ENCODE measurements around the gene VEPH1. TPM values are rescaled to one million over a fixed set of nuclear protein-coding genes. Genes with fewer than 3 reads are reported as not detected.

Gene VEPH1
- total RNA-seq, 1 experiment from 2014 or later = 0.32 TPM

DNA sequence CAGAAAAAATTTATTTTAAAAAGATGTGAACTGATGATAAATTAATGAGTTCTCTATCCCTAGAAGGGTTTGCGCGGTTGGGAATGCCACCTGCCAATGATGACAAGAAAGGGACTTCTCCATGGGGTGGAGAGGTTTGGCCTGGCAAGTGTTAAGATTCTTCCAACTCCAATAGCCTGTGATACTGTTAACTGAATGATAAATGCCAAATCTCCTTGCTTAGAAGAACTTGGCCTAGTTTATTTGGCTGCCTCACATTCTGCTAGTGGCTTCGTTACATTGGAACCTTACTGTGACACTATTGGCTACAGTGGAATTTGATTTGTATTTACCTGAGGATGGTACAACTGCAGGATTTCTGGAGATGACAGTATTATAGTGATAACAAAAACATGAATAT, 251.5 kb downstream of the VEPH1 start:
- Histone ChIP-seq H3K36me3 (ENCODE audit: insufficient read depth, low read length, poor library complexity, severe bottlenecking) (no peaks in the 10 kb centered on the region), H3K9me3 (ENCODE audit: low read depth, low read length, poor library complexity, severe bottlenecking) (no peaks in the 10 kb centered on the region), H3K27ac (ENCODE audit: low read depth, low read length, poor library complexity, severe bottlenecking) (no peak overlapping the region), H3K4me3 (ENCODE audit: low read depth, low read length, poor library complexity, severe bottlenecking) (no peak overlapping the region), H3K27me3 (replicated peaks; ENCODE audit: insufficient read depth, low read depth, low read length, poor library complexity) (no peaks in the 10 kb centered on the region), H3K4me1 (ENCODE audit: insufficient read depth, low read length, poor library complexity, severe bottlenecking) (peaks cover 6% of the 10 kb centered on the region)
- ChIA-PET CTCF (no interaction called here), POLR2A (ENCODE audit: low non-redundant PET) (no interaction called here)
- TF ChIP-seq EZH2 (IDR thresholded peaks at IDR 0.05; ENCODE audit: borderline replicate concordance, low read depth, low read length, poor library complexity, severe bottlenecking) = no peak
- TF ChIP-seq, protein P1, sequence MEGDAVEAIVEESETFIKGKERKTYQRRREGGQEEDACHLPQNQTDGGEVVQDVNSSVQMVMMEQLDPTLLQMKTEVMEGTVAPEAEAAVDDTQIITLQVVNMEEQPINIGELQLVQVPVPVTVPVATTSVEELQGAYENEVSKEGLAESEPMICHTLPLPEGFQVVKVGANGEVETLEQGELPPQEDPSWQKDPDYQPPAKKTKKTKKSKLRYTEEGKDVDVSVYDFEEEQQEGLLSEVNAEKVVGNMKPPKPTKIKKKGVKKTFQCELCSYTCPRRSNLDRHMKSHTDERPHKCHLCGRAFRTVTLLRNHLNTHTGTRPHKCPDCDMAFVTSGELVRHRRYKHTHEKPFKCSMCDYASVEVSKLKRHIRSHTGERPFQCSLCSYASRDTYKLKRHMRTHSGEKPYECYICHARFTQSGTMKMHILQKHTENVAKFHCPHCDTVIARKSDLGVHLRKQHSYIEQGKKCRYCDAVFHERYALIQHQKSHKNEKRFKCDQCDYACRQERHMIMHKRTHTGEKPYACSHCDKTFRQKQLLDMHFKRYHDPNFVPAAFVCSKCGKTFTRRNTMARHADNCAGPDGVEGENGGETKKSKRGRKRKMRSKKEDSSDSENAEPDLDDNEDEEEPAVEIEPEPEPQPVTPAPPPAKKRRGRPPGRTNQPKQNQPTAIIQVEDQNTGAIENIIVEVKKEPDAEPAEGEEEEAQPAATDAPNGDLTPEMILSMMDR (conservative IDR thresholded peaks at IDR 0.05; ENCODE audit: low read depth, low read length) = no peak
- DNase-seq (ENCODE audit: low spot score) = no peak
- intact Hi-C loops (cut with micrococcal nuclease; ENCODE audit: unreplicated experiment) = no loop called here
- BruUV-seq (replicated peaks) = no TSS peak

DNA sequence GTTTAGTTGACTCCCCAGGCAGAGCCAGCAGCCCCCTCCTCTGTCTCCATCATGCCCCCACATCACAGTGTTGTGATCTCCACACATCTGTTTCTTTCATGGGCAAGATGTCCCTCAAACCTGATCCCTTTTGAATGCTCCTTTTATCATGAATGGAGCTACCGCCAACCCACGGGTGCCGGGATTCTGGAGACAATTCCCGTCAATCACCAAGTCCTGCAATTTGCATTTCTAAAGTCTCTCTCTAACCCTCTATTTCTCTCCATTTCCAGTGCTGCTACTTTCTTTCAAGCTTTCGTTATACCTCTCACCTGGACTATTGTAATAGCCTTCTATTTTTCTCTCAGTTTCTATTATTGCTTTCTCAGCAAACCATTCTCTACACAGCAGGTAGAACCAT, 253.6 kb downstream of the VEPH1 start:
- no peak for TF ChIP-seq EZH2 (IDR thresholded peaks at IDR 0.05; ENCODE audit: borderline replicate concordance, low read depth, low read length, poor library complexity, severe bottlenecking)
- TF ChIP-seq, protein P1 (conservative IDR thresholded peaks at IDR 0.05; ENCODE audit: low read depth, low read length) = no peak
- Histone ChIP-seq H3K4me3 (ENCODE audit: low read depth, low read length, poor library complexity, severe bottlenecking) (no peak overlapping the region), H3K27ac (ENCODE audit: low read depth, low read length, poor library complexity, severe bottlenecking) (no peak overlapping the region), H3K36me3 (ENCODE audit: insufficient read depth, low read length, poor library complexity, severe bottlenecking) (no peaks in the 10 kb centered on the region), H3K27me3 (replicated peaks; ENCODE audit: insufficient read depth, low read depth, low read length, poor library complexity) (no peaks in the 10 kb centered on the region), H3K9me3 (ENCODE audit: low read depth, low read length, poor library complexity, severe bottlenecking) (no peaks in the 10 kb centered on the region), H3K4me1 (ENCODE audit: insufficient read depth, low read length, poor library complexity, severe bottlenecking) (peaks cover 6% of the 10 kb centered on the region)
- ChIA-PET POLR2A (ENCODE audit: low non-redundant PET) (no interaction called here), CTCF (no interaction called here)
- BruUV-seq (replicated peaks) = no TSS peak
- DNase-seq (ENCODE audit: low spot score) = no peak
- intact Hi-C loops (cut with micrococcal nuclease; ENCODE audit: unreplicated experiment) = no loop called here

DNA sequence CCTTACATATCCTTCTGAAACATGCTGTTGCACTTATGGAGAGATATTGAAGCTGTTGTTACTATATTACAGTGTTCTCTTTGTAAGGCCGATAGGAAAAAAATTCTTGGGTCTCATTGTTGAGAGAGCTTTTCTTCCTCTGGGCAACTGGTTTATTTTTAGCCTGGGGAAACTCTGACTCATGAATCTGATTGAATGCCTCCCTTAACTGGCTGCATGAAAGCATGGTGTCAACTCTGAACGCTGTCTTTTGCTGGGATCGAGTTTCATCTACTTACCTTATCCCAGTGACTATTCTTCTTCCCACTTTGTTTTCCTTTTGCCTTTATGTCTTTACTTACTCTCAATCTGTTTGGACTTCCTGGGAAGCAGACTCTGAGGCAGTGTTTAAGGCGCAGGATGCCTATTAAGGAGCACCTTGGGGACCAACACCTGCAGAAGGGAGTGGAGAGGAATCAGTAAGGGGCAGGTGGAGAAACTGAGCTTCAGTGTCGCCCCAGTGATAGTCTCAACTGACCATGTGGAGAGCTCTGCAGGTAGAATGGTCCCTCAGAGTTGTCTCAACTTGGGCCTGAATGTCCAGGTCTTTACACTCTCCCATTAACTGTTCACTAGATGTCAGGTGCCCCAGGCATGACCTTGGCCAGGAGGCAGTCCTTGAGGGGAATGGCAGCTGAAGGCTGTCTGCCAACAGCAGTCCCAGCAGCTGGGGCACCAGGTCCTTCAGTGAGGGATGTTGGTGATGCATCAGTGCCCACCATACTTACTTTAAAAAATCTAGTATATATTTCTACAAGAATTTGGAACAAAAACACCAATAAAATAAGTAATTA, 254.4 kb downstream of the VEPH1 start:
- intact Hi-C loops (cut with micrococcal nuclease; ENCODE audit: unreplicated experiment) = no loop called here
- BruUV-seq (replicated peaks) = no TSS peak
- CTCF ChIA-PET = no interaction called here
- Histone ChIP-seq H3K27ac (ENCODE audit: low read depth, low read length, poor library complexity, severe bottlenecking) (no peak overlapping the region), H3K36me3 (ENCODE audit: insufficient read depth, low read length, poor library complexity, severe bottlenecking) (no peaks in the 10 kb centered on the region), H3K4me1 (ENCODE audit: insufficient read depth, low read length, poor library complexity, severe bottlenecking) (peaks cover 6% of the 10 kb centered on the region), H3K27me3 (replicated peaks; ENCODE audit: insufficient read depth, low read depth, low read length, poor library complexity) (no peaks in the 10 kb centered on the region), H3K9me3 (ENCODE audit: low read depth, low read length, poor library complexity, severe bottlenecking) (no peaks in the 10 kb centered on the region), H3K4me3 (ENCODE audit: low read depth, low read length, poor library complexity, severe bottlenecking) (no peak overlapping the region)
- TF ChIP-seq EZH2 (IDR thresholded peaks at IDR 0.05; ENCODE audit: borderline replicate concordance, low read depth, low read length, poor library complexity, severe bottlenecking) = no peak
- TF ChIP-seq, protein P1 (conservative IDR thresholded peaks at IDR 0.05; ENCODE audit: low read depth, low read length) = no peak
- POLR2A ChIA-PET (ENCODE audit: low non-redundant PET) = no interaction called here
- peak; percentile 71 for DNase-seq (ENCODE audit: low spot score)

Data from A673 (cell line).